Fibroblast of lung (primary cell): Measurements from ENCODE around the gene TMEM51.

Experiments used
- CTCF ChIP-seq, 2 donors: IDR thresholded peaks in 1 of 2; conservative IDR thresholded peaks in 1 of 2; 1 replicate in 1 of 2; 2 replicates in 1 of 2; pipeline ENCODE4 v1.5.1; 2011 to 2012; ENCODE audit warnings: low read length in 2 of 2, control low read depth in 1 of 2, inconsistent platforms in 1 of 2, low read depth in 1 of 2, mild to moderate bottlenecking in 1 of 2
- EZH2 ChIP-seq: IDR thresholded peaks from 2 replicates; pipeline ENCODE4 v1.5.1; 2012; ENCODE audit warnings: low read length, control low read depth, mild to moderate bottlenecking; ENCODE audit errors: missing control alignments

GRCh38 chr1:15210651-15211375 lies 57.3 kb downstream of the TMEM51 start:
- TF ChIP-seq EZH2 (no peak), CTCF (conservative IDR thresholded peaks at IDR 0.05 in 1 of 2, IDR thresholded peaks at IDR 0.05 in 1 of 2; ENCODE audit: low read depth in 1 of 2, low read length in 2 of 2) (no peak)
